ENCODE data around the gene PJA2.

Gene PJA2

GRCh38 chr5:109403469-109403868 lies 6.3 kb downstream of the PJA2 start:
- in situ Hi-C loops (cut with HindIII; ENCODE audit: low pct_unique_long_range_greater_than_20kb, low sequenced_read_pairs): no loop called here
- TF ChIP-seq JUND (IDR thresholded peaks at IDR 0.05; ENCODE audit: low read depth): no peak
- no peak for DNase-seq (ENCODE audit: low read depth in 1 of 2, low spot score in 1 of 2)

GRCh38 chr5:109399092-109399759 lies 10.5 kb downstream of the PJA2 start:
- TF ChIP-seq JUND (IDR thresholded peaks at IDR 0.05; ENCODE audit: low read depth): no peak
- in situ Hi-C loops (cut with HindIII; ENCODE audit: low pct_unique_long_range_greater_than_20kb, low sequenced_read_pairs): no loop called here
- no peak for DNase-seq (ENCODE audit: low read depth in 1 of 2, low spot score in 1 of 2)

DNA sequence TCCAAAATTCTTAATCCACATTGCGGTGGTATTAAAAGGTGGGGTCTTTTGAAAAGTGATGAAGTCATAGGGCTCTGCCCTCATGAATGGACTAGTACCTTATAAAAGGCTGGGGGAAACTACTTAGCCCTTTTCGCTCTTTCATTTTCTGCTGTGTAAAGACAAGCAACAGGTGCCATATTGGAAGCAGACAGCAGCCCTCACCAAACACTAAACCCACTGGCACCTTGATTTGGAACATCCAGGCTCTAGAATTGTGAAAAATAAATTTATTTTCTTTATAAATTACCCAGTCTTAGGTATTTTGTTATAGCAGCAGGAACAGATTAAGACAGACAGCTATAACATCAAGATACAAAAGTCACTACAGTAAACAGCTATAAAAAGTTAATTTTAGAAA lies 12.8 kb downstream of the PJA2 start:
- in situ Hi-C loops (cut with HindIII; ENCODE audit: low pct_unique_long_range_greater_than_20kb, low sequenced_read_pairs): no loop called here
- TF ChIP-seq JUND (IDR thresholded peaks at IDR 0.05; ENCODE audit: low read depth): no peak
- DNase-seq (ENCODE audit: low read depth in 1 of 2, low spot score in 1 of 2): no peak

DNA sequence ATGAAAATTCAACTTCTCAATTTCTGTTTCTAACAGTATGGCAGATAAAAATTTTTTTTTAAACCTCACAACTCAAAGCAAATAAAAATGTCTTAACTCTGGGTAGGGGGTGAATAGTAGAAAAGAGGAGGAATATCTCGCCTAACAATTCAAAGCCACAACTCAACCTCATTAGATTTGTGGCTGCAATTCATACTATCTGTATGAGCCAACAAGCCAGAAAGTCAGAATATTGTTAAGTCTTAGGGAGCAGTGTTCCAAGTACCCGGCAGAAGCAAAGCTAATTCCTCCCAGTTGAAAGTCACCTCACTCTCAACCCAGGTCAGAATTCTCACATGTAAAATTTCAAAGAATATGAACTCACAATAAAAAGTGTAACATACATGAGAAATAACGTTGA lies 15.0 kb downstream of the PJA2 start:
- no peak for TF ChIP-seq JUND (IDR thresholded peaks at IDR 0.05; ENCODE audit: low read depth)
- DNase-seq (ENCODE audit: low read depth in 1 of 2, low spot score in 1 of 2): no peak
- in situ Hi-C loops (cut with HindIII; ENCODE audit: low pct_unique_long_range_greater_than_20kb, low sequenced_read_pairs): no loop called here

GRCh38 chr5:109390188-109390587 lies 19.6 kb downstream of the PJA2 start:
- TF ChIP-seq JUND (IDR thresholded peaks at IDR 0.05; ENCODE audit: low read depth): no peak
- no peak for DNase-seq (ENCODE audit: low read depth in 1 of 2, low spot score in 1 of 2)
- in situ Hi-C loops (cut with HindIII; ENCODE audit: low pct_unique_long_range_greater_than_20kb, low sequenced_read_pairs): no loop called here

DNA sequence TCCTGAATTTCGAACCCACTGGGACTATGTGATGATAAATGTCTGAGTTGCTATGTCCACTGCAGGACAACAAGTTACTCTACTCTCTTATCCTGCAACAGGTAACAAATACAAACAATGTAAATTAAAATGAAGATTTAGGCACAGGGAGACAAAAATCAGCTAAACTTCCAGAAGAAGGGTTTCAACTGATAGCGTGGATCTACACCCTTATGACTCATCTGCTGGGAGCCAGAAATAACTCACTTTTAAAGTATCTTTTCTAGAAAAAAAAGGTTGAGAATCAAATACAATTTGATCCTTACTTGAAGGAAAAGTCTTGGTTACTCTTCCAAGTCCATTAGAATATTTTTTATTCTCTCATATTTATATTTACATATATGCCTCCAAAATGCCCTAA lies 21.4 kb downstream of the PJA2 start:
- DNase-seq (ENCODE audit: low read depth in 1 of 2, low spot score in 1 of 2): no peak
- in situ Hi-C loops (cut with HindIII; ENCODE audit: low pct_unique_long_range_greater_than_20kb, low sequenced_read_pairs): no loop called here
- TF ChIP-seq JUND (IDR thresholded peaks at IDR 0.05; ENCODE audit: low read depth): no peak

DNA sequence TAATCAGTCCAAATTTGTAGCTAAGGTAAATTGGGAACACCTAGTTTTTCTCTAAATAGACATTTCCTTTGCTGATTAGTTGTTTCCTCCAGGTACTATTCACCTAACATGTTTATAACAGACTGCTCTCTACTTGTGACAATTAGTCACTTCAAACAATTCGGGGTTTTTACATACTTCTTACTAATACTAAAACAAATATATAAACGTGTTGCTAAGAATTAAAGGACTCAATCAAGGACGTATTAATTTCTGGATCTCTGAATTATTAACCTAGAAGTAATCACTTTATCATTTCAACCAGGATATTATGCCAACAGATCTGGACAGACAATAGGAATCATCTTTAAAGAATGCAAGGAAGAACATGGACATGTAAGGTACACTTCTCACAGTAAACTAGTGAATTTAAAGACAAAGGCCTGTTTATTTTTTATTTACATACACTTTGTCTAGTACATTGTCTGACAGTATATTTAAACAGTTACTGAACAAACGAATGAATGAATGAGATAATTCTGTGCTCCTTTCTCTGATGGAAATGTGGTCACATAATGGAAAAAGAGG lies 22.3 kb downstream of the PJA2 start:
- in situ Hi-C loops (cut with HindIII; ENCODE audit: low pct_unique_long_range_greater_than_20kb, low sequenced_read_pairs): no loop called here
- no peak for DNase-seq (ENCODE audit: low read depth in 1 of 2, low spot score in 1 of 2)
- no peak for TF ChIP-seq JUND (IDR thresholded peaks at IDR 0.05; ENCODE audit: low read depth)

GRCh38 chr5:109378095-109378494 lies 31.7 kb downstream of the PJA2 start:
- no peak for DNase-seq (ENCODE audit: low read depth in 1 of 2, low spot score in 1 of 2)
- in situ Hi-C loops (cut with HindIII; ENCODE audit: low pct_unique_long_range_greater_than_20kb, low sequenced_read_pairs): no loop called here
- no peak for TF ChIP-seq JUND (IDR thresholded peaks at IDR 0.05; ENCODE audit: low read depth)

- TF ChIP-seq JUND (IDR thresholded peaks at IDR 0.05; ENCODE audit: low read depth): no peak
- in situ Hi-C loops (cut with HindIII; ENCODE audit: low pct_unique_long_range_greater_than_20kb, low sequenced_read_pairs): no loop called here
- DNase-seq (ENCODE audit: low read depth in 1 of 2, low spot score in 1 of 2): no peak
These were observed 35.1 kb downstream of the PJA2 start for GRCh38 chr5:109374625-109375024.

GRCh38 chr5:109373932-109374331 lies 35.8 kb downstream of the PJA2 start:
- DNase-seq (ENCODE audit: low read depth in 1 of 2, low spot score in 1 of 2): no peak
- TF ChIP-seq JUND (IDR thresholded peaks at IDR 0.05; ENCODE audit: low read depth): no peak
- in situ Hi-C loops (cut with HindIII; ENCODE audit: low pct_unique_long_range_greater_than_20kb, low sequenced_read_pairs): no loop called here

DNA sequence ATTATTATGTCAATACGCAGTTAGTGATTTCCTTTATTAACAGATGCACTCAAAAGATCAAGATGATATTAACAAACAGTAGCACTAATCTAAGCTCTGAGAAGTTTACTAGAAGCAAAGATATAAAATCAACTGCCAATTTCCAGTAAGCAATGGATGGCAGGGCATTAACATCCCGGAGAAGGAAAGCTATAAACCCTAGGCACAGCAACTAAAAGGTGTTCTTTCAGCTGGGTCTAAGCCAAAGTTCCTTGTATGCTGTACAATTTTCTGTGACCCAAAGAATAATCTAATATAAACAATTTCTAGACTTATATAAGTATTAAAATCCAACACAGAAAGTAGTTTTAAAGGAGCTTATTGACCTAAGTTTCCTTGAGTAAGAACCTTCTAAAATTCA lies 39.4 kb downstream of the PJA2 start:
- no peak for DNase-seq (ENCODE audit: low read depth in 1 of 2, low spot score in 1 of 2)
- TF ChIP-seq JUND (IDR thresholded peaks at IDR 0.05; ENCODE audit: low read depth): no peak
- in situ Hi-C loops (cut with HindIII; ENCODE audit: low pct_unique_long_range_greater_than_20kb, low sequenced_read_pairs): no loop called here

DNA sequence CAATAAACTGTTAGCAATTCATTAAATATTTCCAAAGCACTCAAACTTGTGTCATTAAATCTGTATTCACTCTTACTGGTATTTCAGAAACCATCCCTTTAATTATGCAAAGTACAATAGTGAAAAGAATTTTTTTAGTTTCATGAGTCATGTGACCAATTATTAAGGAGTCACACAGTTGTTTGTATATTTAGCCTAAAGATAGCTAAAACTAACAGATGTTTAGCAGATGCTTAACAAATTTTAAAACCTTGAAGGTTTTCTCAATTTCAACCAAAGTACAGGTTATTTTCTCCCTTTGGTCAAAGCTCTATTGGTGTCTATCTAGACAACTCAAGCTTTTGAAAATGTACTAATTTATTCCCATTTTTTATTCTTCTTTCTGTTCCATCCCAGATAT lies 44.1 kb downstream of the PJA2 start:
- in situ Hi-C loops (cut with HindIII; ENCODE audit: low pct_unique_long_range_greater_than_20kb, low sequenced_read_pairs): no loop called here
- no peak for TF ChIP-seq JUND (IDR thresholded peaks at IDR 0.05; ENCODE audit: low read depth)
- no peak for DNase-seq (ENCODE audit: low read depth in 1 of 2, low spot score in 1 of 2)

DNA sequence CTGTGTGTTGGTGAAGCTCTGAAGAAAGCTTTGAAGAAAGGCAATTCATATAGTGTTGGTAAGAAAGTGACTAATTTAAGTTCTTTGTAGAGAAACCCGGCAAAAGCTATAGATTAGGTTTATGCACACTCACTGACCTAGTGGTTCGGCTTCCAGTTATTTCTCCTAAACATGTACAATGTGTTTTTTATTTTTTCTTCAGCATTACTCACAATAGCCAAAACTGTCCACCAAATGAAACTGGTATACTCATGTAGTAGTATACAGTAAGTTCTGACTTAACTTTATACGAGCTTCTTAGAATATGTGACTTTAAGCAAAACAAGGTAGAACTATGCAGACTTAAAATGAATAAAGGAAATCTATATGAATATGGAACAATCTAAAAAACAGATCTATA lies 44.8 kb downstream of the PJA2 start:
- in situ Hi-C loops (cut with HindIII; ENCODE audit: low pct_unique_long_range_greater_than_20kb, low sequenced_read_pairs): no loop called here
- no peak for DNase-seq (ENCODE audit: low read depth in 1 of 2, low spot score in 1 of 2)

GRCh38 chr5:109359642-109360041 lies 50.1 kb downstream of the PJA2 start:
- no peak for TF ChIP-seq JUND (IDR thresholded peaks at IDR 0.05; ENCODE audit: low read depth)
- DNase-seq (ENCODE audit: low read depth in 1 of 2, low spot score in 1 of 2): no peak

More for the DNA sequence above, 44.8 kb downstream of the PJA2 start:
- TF ChIP-seq JUND (IDR thresholded peaks at IDR 0.05; ENCODE audit: low read depth): no peak

More at GRCh38 chr5:109359642-109360041, 50.1 kb downstream of the PJA2 start:
- in situ Hi-C loops (cut with HindIII; ENCODE audit: low pct_unique_long_range_greater_than_20kb, low sequenced_read_pairs): no loop called here

Data from T47D (cell line).